GM12891 (cell line): Measurements from ENCODE around the gene RMP24.

Source experiments
- DNase-seq: peaks from one replicate; pipeline ENCODE4 v3.0.0; 2011; ENCODE audit warnings: low spot score; ENCODE audit not compliant: insufficient read length
- FAIRE-seq: peaks from 2 replicates; lab custom pipeline; 2011; peaks lifted over from hg19 to GRCh38; lab: Jason Lieb, UNC
- PAX5 ChIP-seq: IDR thresholded peaks from 2 replicates; pipeline ENCODE4 v1.6.1; 2011; ENCODE audit warnings: low read length, moderate library complexity, mild to moderate bottlenecking; ENCODE audit not compliant: insufficient read depth, severe bottlenecking
- POLR2A ChIP-seq: IDR thresholded peaks from 2 replicates; pipeline ENCODE4 v1.6.1; 2011; ENCODE audit warnings: low read depth, low read length, control low read depth
- POLR2AphosphoS5 ChIP-seq: IDR thresholded peaks from 2 replicates; pipeline ENCODE4 v1.6.1; 2011; ENCODE audit warnings: low read depth, low read length, control low read depth
- POU2F2 ChIP-seq: IDR thresholded peaks from 2 replicates; pipeline ENCODE4 v1.6.1; 2011; ENCODE audit warnings: low read depth, mild to moderate bottlenecking, control low read depth, low read length, moderate library complexity
- SPI1 ChIP-seq: IDR thresholded peaks from 2 replicates; pipeline ENCODE4 v1.6.1; 2011; ENCODE audit warnings: low read depth, low read length, control low read depth
- TAF1 ChIP-seq: IDR thresholded peaks from 2 replicates; pipeline ENCODE4 v1.6.1; 2011; ENCODE audit warnings: low read depth, low read length, control low read depth

RMP24 gene

GRCh38 chr18:35968278-35968880, 4.1 kb upstream of the RMP24 start:
- no peak for TF ChIP-seq POLR2A
- peak; percentile 64 for TF ChIP-seq SPI1
- no peak for DNase-seq
- no peak for FAIRE-seq

GRCh38 chr18:35969676-35970075, 2.8 kb upstream of the RMP24 start:
- TF ChIP-seq POLR2AphosphoS5 (no peak), TAF1 (no peak), SPI1 (no peak), POU2F2 (no peak), POLR2A (no peak), PAX5 (no peak)
- DNase-seq, result no peak
- FAIRE-seq, result no peak

- TF ChIP-seq POLR2AphosphoS5, result no peak
- no peak for TF ChIP-seq PAX5
- TF ChIP-seq SPI1, result no peak
- no peak for TF ChIP-seq TAF1
- TF ChIP-seq POLR2A, result no peak
- TF ChIP-seq POU2F2, result no peak
- DNase-seq (no peak), FAIRE-seq (no peak)
Observed at GRCh38 chr18:35971661-35972196, 750 bp upstream of the RMP24 start.

GRCh38 chr18:35973650-35974049, 1.2 kb downstream of the RMP24 start:
- FAIRE-seq (no peak), DNase-seq (no peak)
- no peak for TF ChIP-seq POLR2AphosphoS5
- no peak for TF ChIP-seq POU2F2
- no peak for TF ChIP-seq TAF1
- TF ChIP-seq PAX5, result no peak
- TF ChIP-seq SPI1, result no peak
- no peak for TF ChIP-seq POLR2A

GRCh38 chr18:35974181-35974580, 1.7 kb downstream of the RMP24 start:
- TF ChIP-seq PAX5 (no peak), POLR2A (no peak), POU2F2 (no peak), SPI1 (no peak), TAF1 (no peak), POLR2AphosphoS5 (no peak)
- no peak for FAIRE-seq
- no peak for DNase-seq

- FAIRE-seq (no peak), DNase-seq (no peak)
- TF ChIP-seq TAF1, result no peak
- no peak for TF ChIP-seq PAX5
- no peak for TF ChIP-seq POLR2A
- TF ChIP-seq POLR2AphosphoS5, result no peak
- TF ChIP-seq SPI1, result no peak
- TF ChIP-seq POU2F2, result no peak
Observed at GRCh38 chr18:35979112-35979511, 6.6 kb downstream of the RMP24 start.

- no peak for FAIRE-seq
- TF ChIP-seq POLR2AphosphoS5, result no peak
- no peak for TF ChIP-seq SPI1
- TF ChIP-seq POU2F2, result no peak
- TF ChIP-seq PAX5, result no peak
- TF ChIP-seq POLR2A, result no peak
- no peak for TF ChIP-seq TAF1
- no peak for DNase-seq
Observed at GRCh38 chr18:35982409-35983114, 10.1 kb downstream of the RMP24 start.

- FAIRE-seq (no peak), DNase-seq (no peak)
- TF ChIP-seq POLR2A, result no peak
Observed at GRCh38 chr18:35983147-35983546, 10.7 kb downstream of the RMP24 start.

GRCh38 chr18:35983818-35984217, 11.3 kb downstream of the RMP24 start:
- DNase-seq (no peak), FAIRE-seq (no peak)

More at GRCh38 chr18:35983818-35984217, 11.3 kb downstream of the RMP24 start:
- no peak for TF ChIP-seq PAX5
- TF ChIP-seq POU2F2, result no peak
- no peak for TF ChIP-seq POLR2AphosphoS5
- no peak for TF ChIP-seq POLR2A
- no peak for TF ChIP-seq SPI1
- no peak for TF ChIP-seq TAF1
